Measurements from ENCODE around the gene LGALS9B. TPM values are rescaled to one million over a fixed set of nuclear protein-coding genes. Genes with fewer than 3 reads are reported as not detected.
"Not testable (repeated sequence)": the region's sequence is repeated elsewhere in the genome, so short reads cannot be mapped to it uniquely, and the experiment has no call there.

Gene LGALS9B
- total RNA-seq (not detected), polyA plus RNA-seq (not detected)

DNA sequence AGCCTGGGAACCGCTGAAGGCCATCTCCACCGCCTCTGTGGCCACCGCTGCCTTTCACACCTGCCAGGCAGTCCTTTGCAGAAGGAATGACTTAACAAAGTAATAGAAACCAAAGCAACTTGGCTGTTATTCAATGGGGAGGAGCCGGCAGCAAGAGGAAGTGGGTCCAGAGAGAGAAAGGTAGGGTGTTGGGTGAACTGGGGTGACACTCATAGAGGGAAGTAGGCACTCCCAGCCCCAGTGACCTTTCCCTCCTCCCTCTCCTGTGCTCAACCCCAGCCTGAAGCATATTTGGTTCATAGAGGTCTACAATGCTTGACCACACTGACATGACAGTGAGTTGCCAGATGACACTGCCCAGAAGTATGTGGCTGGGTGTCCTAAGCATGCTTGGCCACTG is at the start of gene LGALS9B:
Gene LGALS9B (minus strand): TSS at position 93 of the 400 bp plus-strand sequence. CDS start 69 bp downstream, at position 24.
- not testable (repeated sequence) for H3K4me3 ChIP-seq (ENCODE audit: low read depth in 1 of 3, low read length in 3 of 3); H3K4me1 ChIP-seq (ENCODE audit: control insufficient read depth in 4 of 4, insufficient read depth in 4 of 4, low read length in 3 of 4); H3K9me3 ChIP-seq (ENCODE audit: control insufficient read depth in 4 of 4, low read length in 3 of 4); H3K27ac ChIP-seq (ENCODE audit: low read depth in 1 of 2, low read length in 2 of 2); DNase-seq (ENCODE audit: low spot score); H3K36me3 ChIP-seq (ENCODE audit: control insufficient read depth in 4 of 4, insufficient read depth in 3 of 4, low read depth in 1 of 4, low read length in 3 of 4); H3K9ac ChIP-seq (ENCODE audit: low read depth in 1 of 2, low read length in 2 of 2); H3K27me3 ChIP-seq (ENCODE audit: control insufficient read depth in 4 of 4, insufficient read depth in 4 of 4, low read length in 3 of 4)
- WGBS: 0% methylated on average over 1 of the region's 4 CpGs

DNA sequence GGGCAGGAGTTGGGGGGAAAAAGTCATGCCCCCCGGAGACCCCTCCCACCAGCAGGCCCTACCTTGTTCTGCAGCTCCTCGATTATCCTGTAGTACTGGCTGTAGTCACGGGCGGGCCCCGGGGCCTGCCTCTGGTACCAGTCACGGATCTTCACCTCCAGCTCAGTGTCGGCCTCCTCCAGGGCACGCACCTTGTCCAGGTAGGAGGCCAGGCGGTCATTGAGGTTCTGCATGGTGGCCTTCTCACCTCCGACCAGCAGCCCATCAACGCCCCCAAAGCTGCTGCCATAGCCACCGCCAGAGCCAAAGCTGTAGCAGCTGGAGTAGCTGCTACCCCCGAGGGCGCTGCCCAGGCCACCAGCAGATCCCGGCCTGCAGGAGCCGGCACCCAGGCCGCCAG is 49.6 kb upstream of the LGALS9B start:
- DNase-seq (ENCODE audit: low spot score); H3K4me3 ChIP-seq (ENCODE audit: low read depth in 1 of 3, low read length in 3 of 3); H3K9ac ChIP-seq (ENCODE audit: low read depth in 1 of 2, low read length in 2 of 2); H3K4me1 ChIP-seq (ENCODE audit: control insufficient read depth in 4 of 4, insufficient read depth in 4 of 4, low read length in 3 of 4); H3K36me3 ChIP-seq (ENCODE audit: control insufficient read depth in 4 of 4, insufficient read depth in 3 of 4, low read depth in 1 of 4, low read length in 3 of 4); H3K27me3 ChIP-seq (ENCODE audit: control insufficient read depth in 4 of 4, insufficient read depth in 4 of 4, low read length in 3 of 4); H3K27ac ChIP-seq (ENCODE audit: low read depth in 1 of 2, low read length in 2 of 2); H3K9me3 ChIP-seq (ENCODE audit: control insufficient read depth in 4 of 4, low read length in 3 of 4): not testable (repeated sequence)
- 81% methylated on average over 16 of the region's 17 CpGs for WGBS

DNA sequence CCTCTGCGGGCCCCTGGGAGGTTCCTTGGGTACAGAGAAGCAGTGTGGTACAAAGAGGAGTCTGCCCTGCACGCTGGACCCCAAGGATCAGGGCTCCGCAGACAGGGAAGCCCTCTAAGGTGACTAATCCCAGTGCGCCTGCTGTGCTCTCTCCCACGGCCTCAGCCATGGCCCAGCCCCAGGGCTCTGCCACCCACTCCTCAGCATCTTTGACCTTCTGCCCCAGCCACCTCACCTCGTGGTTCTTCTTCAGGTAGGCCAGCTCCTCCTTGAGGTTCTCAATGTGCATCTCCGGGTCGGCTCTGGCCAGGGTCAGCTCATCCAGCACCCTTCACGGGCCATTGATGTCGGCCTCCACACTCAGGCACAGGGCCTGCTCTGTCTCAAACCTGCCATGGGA is 47.8 kb upstream of the LGALS9B start:
- H3K9me3 ChIP-seq (ENCODE audit: control insufficient read depth in 4 of 4, low read length in 3 of 4); DNase-seq (ENCODE audit: low spot score); H3K4me3 ChIP-seq (ENCODE audit: low read depth in 1 of 3, low read length in 3 of 3): not testable (repeated sequence)

DNA sequence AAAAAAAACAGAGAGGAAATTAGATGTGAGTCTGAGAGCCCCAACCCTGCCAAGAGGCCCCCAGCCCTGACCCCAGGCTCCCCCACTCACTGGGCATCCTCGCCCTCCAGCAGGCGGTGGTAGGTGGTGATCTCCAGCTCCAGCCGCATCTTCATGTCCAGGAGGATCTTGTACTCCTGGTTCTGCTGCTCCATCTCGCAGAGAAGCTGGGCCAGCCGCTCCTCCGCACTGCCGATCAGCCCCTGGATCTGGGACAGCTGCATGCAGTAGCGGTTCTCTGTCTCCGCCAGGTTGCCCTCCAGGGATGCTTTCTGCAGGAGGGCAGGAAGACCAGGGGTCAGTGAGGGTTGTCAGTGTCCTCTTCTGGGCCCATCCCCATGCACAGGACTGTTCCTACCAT is 46.2 kb upstream of the LGALS9B start:
- not testable (repeated sequence) for H3K27ac ChIP-seq (ENCODE audit: low read depth in 1 of 2, low read length in 2 of 2); H3K4me1 ChIP-seq (ENCODE audit: control insufficient read depth in 4 of 4, insufficient read depth in 4 of 4, low read length in 3 of 4); DNase-seq (ENCODE audit: low spot score); H3K27me3 ChIP-seq (ENCODE audit: control insufficient read depth in 4 of 4, insufficient read depth in 4 of 4, low read length in 3 of 4); H3K36me3 ChIP-seq (ENCODE audit: control insufficient read depth in 4 of 4, insufficient read depth in 3 of 4, low read depth in 1 of 4, low read length in 3 of 4); H3K9me3 ChIP-seq (ENCODE audit: control insufficient read depth in 4 of 4, low read length in 3 of 4); H3K4me3 ChIP-seq (ENCODE audit: low read depth in 1 of 3, low read length in 3 of 3); H3K9ac ChIP-seq (ENCODE audit: low read depth in 1 of 2, low read length in 2 of 2)
- 93% methylated on average over 8 of the region's 9 CpGs for WGBS

More for the DNA sequence above, 47.8 kb upstream of the LGALS9B start:
- WGBS: 91% methylated on average over 8 of the region's 10 CpGs
- not testable (repeated sequence) for H3K9ac ChIP-seq (ENCODE audit: low read depth in 1 of 2, low read length in 2 of 2); H3K27me3 ChIP-seq (ENCODE audit: control insufficient read depth in 4 of 4, insufficient read depth in 4 of 4, low read length in 3 of 4); H3K4me1 ChIP-seq (ENCODE audit: control insufficient read depth in 4 of 4, insufficient read depth in 4 of 4, low read length in 3 of 4); H3K27ac ChIP-seq (ENCODE audit: low read depth in 1 of 2, low read length in 2 of 2); H3K36me3 ChIP-seq (ENCODE audit: control insufficient read depth in 4 of 4, insufficient read depth in 3 of 4, low read depth in 1 of 4, low read length in 3 of 4)

DNA sequence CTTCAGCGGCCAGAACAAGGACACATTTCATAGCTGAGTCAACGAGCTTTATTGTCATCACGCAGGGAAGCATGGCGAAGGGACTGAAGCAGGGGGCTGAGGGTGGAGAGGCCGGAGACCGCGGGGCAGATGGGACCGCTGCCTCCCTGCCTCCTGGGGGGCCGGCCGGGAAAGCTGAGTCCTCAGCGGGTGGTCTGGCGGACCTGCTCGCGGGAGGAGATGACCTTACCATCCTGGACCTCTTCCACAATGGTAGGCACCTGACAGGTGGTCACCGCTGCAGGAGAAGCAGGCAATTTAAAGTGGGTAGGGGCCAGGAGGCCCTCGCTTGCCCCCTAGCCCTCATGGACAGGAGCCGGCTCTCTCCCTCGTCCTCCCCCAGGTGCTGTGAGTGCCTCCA is 45.0 kb upstream of the LGALS9B start:
- H3K27me3 ChIP-seq (ENCODE audit: control insufficient read depth in 4 of 4, insufficient read depth in 4 of 4, low read length in 3 of 4); H3K9ac ChIP-seq (ENCODE audit: low read depth in 1 of 2, low read length in 2 of 2); H3K4me1 ChIP-seq (ENCODE audit: control insufficient read depth in 4 of 4, insufficient read depth in 4 of 4, low read length in 3 of 4); H3K4me3 ChIP-seq (ENCODE audit: low read depth in 1 of 3, low read length in 3 of 3); H3K9me3 ChIP-seq (ENCODE audit: control insufficient read depth in 4 of 4, low read length in 3 of 4); DNase-seq (ENCODE audit: low spot score); H3K36me3 ChIP-seq (ENCODE audit: control insufficient read depth in 4 of 4, insufficient read depth in 3 of 4, low read depth in 1 of 4, low read length in 3 of 4); H3K27ac ChIP-seq (ENCODE audit: low read depth in 1 of 2, low read length in 2 of 2): not testable (repeated sequence)
- WGBS: no CpG with 5 or more reads among the region's 18 CpGs

DNA sequence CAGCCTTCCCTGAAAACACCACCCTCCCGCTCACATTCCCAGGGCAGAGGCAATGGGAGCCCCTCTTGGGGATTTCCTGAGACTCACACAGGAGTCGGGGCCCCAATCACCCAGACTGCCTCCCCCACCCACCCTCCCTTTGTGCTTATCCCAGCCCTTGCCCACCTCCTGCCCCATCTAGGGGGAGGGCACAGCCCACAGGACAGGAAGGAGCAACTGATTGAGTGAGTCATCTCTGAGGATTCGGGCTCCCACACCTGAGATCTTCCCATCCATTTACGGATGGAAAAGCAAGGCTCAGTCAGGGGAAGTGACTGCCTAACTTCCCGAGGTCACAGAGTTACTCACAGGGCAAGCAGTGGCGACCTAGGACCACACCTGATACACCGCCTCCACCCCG is 44.4 kb upstream of the LGALS9B start:
- H3K9ac ChIP-seq (ENCODE audit: low read depth in 1 of 2, low read length in 2 of 2); H3K4me3 ChIP-seq (ENCODE audit: low read depth in 1 of 3, low read length in 3 of 3); H3K27me3 ChIP-seq (ENCODE audit: control insufficient read depth in 4 of 4, insufficient read depth in 4 of 4, low read length in 3 of 4); H3K27ac ChIP-seq (ENCODE audit: low read depth in 1 of 2, low read length in 2 of 2); H3K4me1 ChIP-seq (ENCODE audit: control insufficient read depth in 4 of 4, insufficient read depth in 4 of 4, low read length in 3 of 4); DNase-seq (ENCODE audit: low spot score); H3K9me3 ChIP-seq (ENCODE audit: control insufficient read depth in 4 of 4, low read length in 3 of 4); H3K36me3 ChIP-seq (ENCODE audit: control insufficient read depth in 4 of 4, insufficient read depth in 3 of 4, low read depth in 1 of 4, low read length in 3 of 4): not testable (repeated sequence)
- no CpG with 5 or more reads among the region's 8 CpGs for WGBS

DNA sequence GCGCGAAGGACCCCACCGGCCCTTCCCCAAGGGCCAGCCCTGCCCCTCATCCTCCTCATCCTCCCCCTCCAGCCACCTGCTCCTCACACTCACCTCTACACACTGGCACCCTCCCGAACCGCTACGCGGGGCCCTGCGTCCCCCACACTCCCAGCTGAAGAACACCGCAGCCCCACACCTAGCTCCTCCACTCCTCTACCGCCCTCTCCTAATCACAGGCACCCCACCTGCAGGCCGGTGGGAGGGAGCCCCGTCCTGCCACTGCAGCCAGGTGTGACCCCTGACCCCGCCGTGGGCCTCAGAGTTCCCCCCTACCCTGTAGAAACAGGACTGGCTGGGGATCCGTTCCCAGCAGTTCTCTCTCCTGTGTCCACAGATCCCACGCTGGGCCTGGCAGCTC is 38.0 kb upstream of the LGALS9B start:
- not testable (repeated sequence) for H3K27ac ChIP-seq (ENCODE audit: low read depth in 1 of 2, low read length in 2 of 2); DNase-seq (ENCODE audit: low spot score); H3K4me3 ChIP-seq (ENCODE audit: low read depth in 1 of 3, low read length in 3 of 3); H3K9me3 ChIP-seq (ENCODE audit: control insufficient read depth in 4 of 4, low read length in 3 of 4); H3K36me3 ChIP-seq (ENCODE audit: control insufficient read depth in 4 of 4, insufficient read depth in 3 of 4, low read depth in 1 of 4, low read length in 3 of 4); H3K27me3 ChIP-seq (ENCODE audit: control insufficient read depth in 4 of 4, insufficient read depth in 4 of 4, low read length in 3 of 4); H3K4me1 ChIP-seq (ENCODE audit: control insufficient read depth in 4 of 4, insufficient read depth in 4 of 4, low read length in 3 of 4); H3K9ac ChIP-seq (ENCODE audit: low read depth in 1 of 2, low read length in 2 of 2)
- 79% methylated on average over 7 of the region's 16 CpGs for WGBS

DNA sequence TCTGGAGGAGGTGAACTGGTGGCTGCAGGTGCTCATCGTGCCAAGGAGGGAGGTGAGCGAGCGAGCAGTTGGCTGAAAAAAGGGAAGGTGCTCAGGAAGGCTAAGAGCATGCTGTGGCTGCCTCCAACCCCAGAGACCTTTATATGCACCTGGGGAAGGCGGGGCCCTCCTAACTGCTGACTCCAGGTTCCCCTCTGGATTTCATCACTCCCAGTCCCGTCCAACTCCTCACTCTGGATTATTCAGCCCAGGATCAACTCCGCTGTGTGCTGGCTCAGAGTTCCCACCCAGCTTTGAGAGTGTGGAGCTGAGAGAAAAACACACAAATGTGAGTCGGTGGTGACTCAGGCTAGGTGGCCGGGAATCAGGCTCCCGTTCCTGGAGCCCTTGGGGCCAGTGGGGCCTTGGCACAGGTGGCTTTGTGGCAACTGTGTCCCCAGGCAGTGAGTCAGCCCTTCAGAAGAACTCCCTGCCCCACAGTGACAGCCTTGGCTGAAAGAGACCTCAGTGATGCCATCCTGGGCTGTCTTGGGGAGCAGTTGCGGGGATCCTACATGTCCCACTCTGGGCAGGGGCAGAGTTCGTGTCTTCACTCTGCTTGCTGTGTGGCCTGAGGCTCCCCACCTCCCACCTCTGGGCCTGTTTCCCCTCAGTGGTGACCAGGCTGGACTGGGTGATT is 37.2 kb upstream of the LGALS9B start:
- not testable (repeated sequence) for H3K4me3 ChIP-seq (ENCODE audit: low read depth in 1 of 3, low read length in 3 of 3); H3K36me3 ChIP-seq (ENCODE audit: control insufficient read depth in 4 of 4, insufficient read depth in 3 of 4, low read depth in 1 of 4, low read length in 3 of 4); H3K27me3 ChIP-seq (ENCODE audit: control insufficient read depth in 4 of 4, insufficient read depth in 4 of 4, low read length in 3 of 4); H3K4me1 ChIP-seq (ENCODE audit: control insufficient read depth in 4 of 4, insufficient read depth in 4 of 4, low read length in 3 of 4); H3K9me3 ChIP-seq (ENCODE audit: control insufficient read depth in 4 of 4, low read length in 3 of 4); H3K27ac ChIP-seq (ENCODE audit: low read depth in 1 of 2, low read length in 2 of 2); H3K9ac ChIP-seq (ENCODE audit: low read depth in 1 of 2, low read length in 2 of 2); DNase-seq (ENCODE audit: low spot score)
- 95% methylated on average over 3 of the region's 11 CpGs for WGBS

DNA sequence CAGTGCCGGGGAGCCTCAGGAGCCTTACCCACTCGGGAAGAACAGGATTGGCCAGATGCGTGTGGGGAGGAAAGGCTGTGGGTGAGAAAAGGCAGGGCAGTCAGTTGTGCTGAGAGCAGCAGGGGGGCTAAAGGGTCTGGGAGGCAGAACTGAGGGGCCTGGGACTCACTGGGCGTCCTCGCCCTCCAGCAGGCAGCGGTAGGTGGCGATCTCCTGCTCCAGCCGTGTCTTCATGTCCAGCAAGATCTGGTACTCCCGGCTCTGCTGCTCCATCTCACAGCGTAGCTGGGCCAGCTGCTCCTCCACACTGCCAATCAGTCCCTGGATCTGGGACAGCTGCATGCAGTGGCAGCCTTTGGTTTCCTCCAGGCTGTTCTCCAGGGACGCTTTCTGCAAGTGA is 34.6 kb upstream of the LGALS9B start:
- not testable (repeated sequence) for DNase-seq (ENCODE audit: low spot score); H3K4me1 ChIP-seq (ENCODE audit: control insufficient read depth in 4 of 4, insufficient read depth in 4 of 4, low read length in 3 of 4)
- WGBS: 37% methylated on average over 9 of the region's 11 CpGs

More for the DNA sequence above, 34.6 kb upstream of the LGALS9B start:
- not testable (repeated sequence) for H3K27me3 ChIP-seq (ENCODE audit: control insufficient read depth in 4 of 4, insufficient read depth in 4 of 4, low read length in 3 of 4); H3K9ac ChIP-seq (ENCODE audit: low read depth in 1 of 2, low read length in 2 of 2); H3K27ac ChIP-seq (ENCODE audit: low read depth in 1 of 2, low read length in 2 of 2); H3K36me3 ChIP-seq (ENCODE audit: control insufficient read depth in 4 of 4, insufficient read depth in 3 of 4, low read depth in 1 of 4, low read length in 3 of 4); H3K9me3 ChIP-seq (ENCODE audit: control insufficient read depth in 4 of 4, low read length in 3 of 4); H3K4me3 ChIP-seq (ENCODE audit: low read depth in 1 of 3, low read length in 3 of 3)
